Measurements from ENCODE around the gene LAMP1.
"Not testable (repeated sequence)": the region's sequence is repeated elsewhere in the genome, so short reads cannot be mapped to it uniquely, and the experiment has no call there.

LAMP1 gene

GRCh38 chr13:113356596-113356995 lies 59.6 kb downstream of the LAMP1 start:
- no peak for DNase-seq (ENCODE audit: low spot score)

DNA sequence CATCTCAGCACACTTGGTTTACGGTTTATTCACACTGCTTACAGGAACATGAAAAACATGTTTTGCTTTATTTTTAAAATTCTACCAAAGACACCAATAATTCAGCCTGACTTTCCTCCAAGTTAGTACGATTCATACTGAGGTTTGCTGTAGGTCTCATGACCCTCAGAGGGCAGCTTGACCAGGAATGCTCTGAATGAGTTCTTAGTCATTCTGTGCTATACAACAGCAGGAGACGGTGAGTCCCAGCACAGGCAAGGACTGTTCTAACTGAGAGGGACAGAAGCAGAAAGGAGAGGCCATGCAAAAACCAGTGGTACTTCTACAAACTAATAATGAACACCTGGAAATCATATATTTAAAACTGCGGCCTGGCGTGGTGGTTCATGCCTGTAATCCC lies 60.5 kb downstream of the LAMP1 start:
- no peak for DNase-seq (ENCODE audit: low spot score)

- no peak for DNase-seq (ENCODE audit: low spot score)
These were observed 61.7 kb downstream of the LAMP1 start for GRCh38 chr13:113358653-113359190.

- no peak for DNase-seq (ENCODE audit: low spot score)
These were observed 62.5 kb downstream of the LAMP1 start for GRCh38 chr13:113359571-113359970.

DNA sequence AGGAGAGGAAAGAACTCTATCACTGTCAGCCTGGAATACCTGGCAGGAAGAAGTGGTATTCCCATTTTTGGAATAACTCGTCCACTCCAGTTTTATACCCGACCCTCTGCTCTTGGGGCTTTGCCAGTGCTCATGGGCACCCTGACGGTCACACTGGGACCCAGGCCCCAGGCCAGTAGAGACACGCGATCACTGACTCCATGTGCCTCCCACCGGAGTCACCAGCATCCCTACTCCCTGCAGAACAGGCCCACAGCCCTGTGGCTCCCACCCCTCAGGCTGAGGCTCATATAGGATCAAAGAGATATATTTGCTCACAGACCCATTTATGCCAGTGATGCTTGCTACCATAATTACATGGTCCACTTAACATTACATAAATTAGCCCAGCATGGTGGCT lies 63.4 kb downstream of the LAMP1 start:
- no peak for DNase-seq (ENCODE audit: low spot score)

GRCh38 chr13:113361406-113361805 lies 64.4 kb downstream of the LAMP1 start:
- no peak for DNase-seq (ENCODE audit: low spot score)

DNA sequence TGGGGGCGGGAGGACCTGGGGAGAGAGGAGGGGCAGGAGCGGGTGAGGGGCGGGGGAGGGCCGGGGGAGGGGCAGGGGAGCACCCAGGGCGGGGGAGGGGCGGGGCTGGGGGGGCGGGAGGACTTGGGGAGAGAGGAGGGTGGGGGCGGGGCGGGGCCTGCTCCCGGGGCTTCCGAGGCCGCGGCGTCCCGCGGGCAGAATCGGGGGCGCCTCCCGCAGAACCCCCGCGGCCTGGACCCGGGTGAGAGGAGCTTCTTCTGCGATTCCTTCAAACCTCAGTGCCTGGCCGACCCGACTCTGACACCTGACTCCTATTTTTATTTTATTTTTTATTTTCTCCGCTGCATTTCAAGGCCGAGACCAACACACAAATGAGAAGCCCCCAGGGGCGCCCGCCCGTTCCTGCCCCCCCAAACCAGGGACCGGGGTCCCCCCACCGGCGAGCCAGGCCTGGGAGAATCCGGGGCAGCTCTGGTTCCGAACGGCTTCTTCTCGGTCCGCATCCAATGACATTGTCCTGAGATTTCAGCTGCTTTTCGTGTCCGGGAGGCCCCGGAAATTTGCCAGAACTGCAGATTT lies 67.4 kb downstream of the LAMP1 start:
- DNase-seq (ENCODE audit: low spot score), result no peak

GRCh38 chr13:113364901-113365582 lies 68.0 kb downstream of the LAMP1 start:
- no peak for DNase-seq (ENCODE audit: low spot score)

- DNase-seq (ENCODE audit: low spot score), result no peak
These were observed 68.5 kb downstream of the LAMP1 start for GRCh38 chr13:113365583-113365970.

GRCh38 chr13:113365971-113366588 lies 69.0 kb downstream of the LAMP1 start:
- no peak for DNase-seq (ENCODE audit: low spot score)

GRCh38 chr13:113367020-113367560 lies 70.1 kb downstream of the LAMP1 start:
- DNase-seq (ENCODE audit: low spot score), result no peak

DNA sequence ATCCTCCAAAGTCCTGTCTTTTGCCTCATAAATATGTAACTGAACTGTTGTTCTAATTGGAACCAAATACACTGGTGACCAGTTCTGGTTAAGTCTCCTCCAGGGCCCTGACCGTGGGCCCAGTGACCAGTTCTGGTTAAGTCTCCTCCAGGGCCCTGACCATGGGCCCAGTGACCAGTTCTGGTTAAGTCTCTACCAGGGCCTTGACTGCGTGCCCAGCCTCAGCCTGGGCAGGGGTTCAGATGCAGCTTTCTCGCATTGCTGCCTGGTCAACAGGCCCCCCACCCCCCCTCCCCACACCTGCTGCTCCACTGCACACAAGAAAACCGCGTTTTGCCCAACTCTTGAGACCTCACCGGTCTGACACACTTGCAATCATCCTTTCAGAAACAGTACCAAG lies 70.7 kb downstream of the LAMP1 start:
- no peak for DNase-seq (ENCODE audit: low spot score)

DNA sequence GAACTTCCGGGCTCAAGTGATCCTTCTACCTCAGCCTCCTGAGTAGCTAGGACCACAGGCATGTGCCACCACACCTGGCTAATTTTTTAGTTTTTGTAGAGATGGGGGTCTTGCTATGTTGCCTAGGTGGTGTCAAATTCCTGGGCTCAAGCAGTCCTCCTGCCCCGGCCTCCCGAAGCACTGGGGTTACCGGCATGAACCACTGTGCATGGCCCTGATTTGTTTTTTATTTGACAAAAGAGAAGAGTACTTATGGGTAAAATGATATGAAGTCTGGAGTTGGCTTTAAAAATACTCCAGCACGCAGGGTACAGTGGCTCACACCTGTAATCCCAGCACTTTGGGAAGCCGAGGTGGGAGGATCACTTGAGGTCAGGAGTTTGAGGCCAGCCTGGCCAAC lies 71.3 kb downstream of the LAMP1 start:
- DNase-seq (ENCODE audit: low spot score), result not testable (repeated sequence)

- DNase-seq (ENCODE audit: low spot score), result no peak
These were observed 72.2 kb downstream of the LAMP1 start for GRCh38 chr13:113369189-113369588.

DNA sequence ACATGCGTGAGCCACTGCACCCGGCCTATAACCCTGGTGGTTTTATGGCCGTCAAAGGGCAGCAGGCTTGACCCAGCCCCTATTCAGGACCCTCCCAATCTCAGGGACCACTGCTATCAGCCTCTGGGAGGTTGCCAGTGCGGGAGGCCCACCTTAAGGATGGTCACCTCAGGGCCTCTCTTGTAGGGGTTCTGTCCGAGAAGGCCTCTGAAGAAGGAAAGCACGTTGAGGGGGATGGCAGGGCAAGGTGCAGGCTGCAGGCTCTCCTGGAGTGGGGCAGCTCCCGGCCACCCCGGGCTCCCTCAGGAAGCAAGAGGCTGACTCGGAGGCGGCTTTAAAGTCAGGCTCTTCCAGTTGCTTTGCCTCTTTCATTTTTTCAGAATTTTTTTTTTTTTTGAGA lies 72.8 kb downstream of the LAMP1 start:
- DNase-seq (ENCODE audit: low spot score), result no peak

- no peak for DNase-seq (ENCODE audit: low spot score)
These were observed 74.0 kb downstream of the LAMP1 start for GRCh38 chr13:113371061-113371460.

- not testable (repeated sequence) for DNase-seq (ENCODE audit: low spot score)
These were observed 74.7 kb downstream of the LAMP1 start for GRCh38 chr13:113371701-113372100.
